ENCODE measurements around the gene N4BP2. TPM values are rescaled to one million over a fixed set of nuclear protein-coding genes. Genes with fewer than 3 reads are reported as not detected.

N4BP2 gene
- polyA plus RNA-seq, 1 of the 3 experiments (the other 2 are of a cell fraction) = 1.2 TPM

DNA sequence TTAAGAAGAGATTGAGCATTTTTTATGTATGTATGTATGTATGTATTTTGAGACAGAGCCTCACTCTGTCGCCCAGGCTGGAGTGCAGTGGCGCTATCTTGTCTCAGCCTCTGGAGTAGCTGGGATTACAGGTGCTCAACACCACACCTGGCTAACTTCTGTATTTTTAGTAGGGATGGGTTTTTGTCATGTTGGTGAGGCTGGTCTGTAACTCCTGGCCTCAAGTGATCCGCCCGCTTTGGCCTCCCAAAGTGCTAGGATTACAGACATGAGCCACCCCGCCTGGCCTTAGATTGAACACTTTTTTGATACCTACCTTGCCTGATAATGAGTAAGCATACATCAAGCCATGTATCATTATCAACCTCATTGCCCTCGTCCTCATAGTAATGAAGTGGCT is 2.7 kb downstream of the N4BP2 start (continued):
- no peak for TF ChIP-seq REST (IDR thresholded peaks at IDR 0.05; ENCODE audit: low read depth, low read length)

DNA sequence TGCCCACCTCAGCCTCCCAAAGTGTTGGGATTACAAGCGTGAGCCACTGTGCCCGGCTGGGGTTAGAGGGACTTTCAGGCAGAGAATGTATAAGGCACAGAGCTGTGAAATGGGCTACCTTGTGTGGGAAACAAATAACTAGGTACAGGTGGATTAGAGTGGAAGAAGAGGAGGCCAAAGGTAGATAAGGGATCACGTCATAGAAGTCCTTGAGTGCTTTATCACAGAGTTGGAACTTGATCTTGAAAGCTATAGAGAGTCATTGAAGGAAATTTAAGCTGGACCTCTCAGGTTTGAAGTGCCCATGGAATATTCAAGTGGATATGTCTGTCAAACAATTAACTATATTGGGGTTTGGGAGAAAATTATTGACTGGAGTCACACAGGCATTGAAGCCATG is 8.4 kb downstream of the N4BP2 start:
- Histone ChIP-seq H3K9ac (no peak overlapping the region), H3K79me2 (ENCODE audit: insufficient read depth) (peaks cover 21% of the 10 kb centered on the region), H3K27ac (ENCODE audit: low read depth in 2 of 2, low read length in 1 of 2) (no peak overlapping the region), H3K36me3 (replicated peaks in 1 of 2; ENCODE audit: control insufficient read depth in 1 of 2, insufficient read depth in 2 of 2, low read length in 1 of 2) (peaks cover 0 to 9% of the 10 kb centered on the region in 2 experiments), H4K20me1 (ENCODE audit: insufficient read depth) (no peaks in the 10 kb centered on the region), H3K27me3 (ENCODE audit: insufficient read depth) (no peaks in the 10 kb centered on the region), H3K9me2 (no peaks in the 10 kb centered on the region), H3K9me3 (no peaks in the 10 kb centered on the region), H2AFZ (ENCODE audit: low read depth) (no peak overlapping the region), H3F3A (replicated peaks; ENCODE audit: insufficient read depth) (no peaks in the 10 kb centered on the region), H3K4me3 (ENCODE audit: low read depth in 2 of 2, low read length in 1 of 2) (no peak overlapping the region), H3K4me2 (no peak overlapping the region), H3K4me1 (ENCODE audit: control insufficient read depth in 1 of 2, insufficient read depth in 2 of 2, low read depth in 1 of 2, low read length in 1 of 2) (no peaks in the 10 kb centered on the region)
- POLR2A ChIA-PET = no interaction called here
- 92% methylated on average over 3 of the region's 3 CpGs for WGBS (ENCODE audit: low lambda C conversion rate)
- TF ChIP-seq TCF12 (IDR thresholded peaks at IDR 0.05) = no peak
- TF ChIP-seq, protein P1, sequence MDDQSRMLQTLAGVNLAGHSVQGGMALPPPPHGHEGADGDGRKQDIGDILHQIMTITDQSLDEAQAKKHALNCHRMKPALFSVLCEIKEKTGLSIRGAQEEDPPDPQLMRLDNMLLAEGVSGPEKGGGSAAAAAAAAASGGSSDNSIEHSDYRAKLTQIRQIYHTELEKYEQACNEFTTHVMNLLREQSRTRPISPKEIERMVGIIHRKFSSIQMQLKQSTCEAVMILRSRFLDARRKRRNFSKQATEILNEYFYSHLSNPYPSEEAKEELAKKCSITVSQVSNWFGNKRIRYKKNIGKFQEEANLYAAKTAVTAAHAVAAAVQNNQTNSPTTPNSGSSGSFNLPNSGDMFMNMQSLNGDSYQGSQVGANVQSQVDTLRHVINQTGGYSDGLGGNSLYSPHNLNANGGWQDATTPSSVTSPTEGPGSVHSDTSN (IDR thresholded peaks at IDR 0.05) = no peak
- TF ChIP-seq EP300 (IDR thresholded peaks at IDR 0.05; ENCODE audit: borderline replicate concordance in 1 of 2, low read depth in 1 of 2, low read length in 1 of 2) = no peak
- no peak for TF ChIP-seq RAD21 (IDR thresholded peaks at IDR 0.05; ENCODE audit: low read length)
- no peak for TF ChIP-seq ZBTB33 (IDR thresholded peaks at IDR 0.05; ENCODE audit: borderline replicate concordance, low read depth)
- no peak for TF ChIP-seq SIN3A (IDR thresholded peaks at IDR 0.05; ENCODE audit: borderline replicate concordance, low read depth, low read length)
- TF ChIP-seq TAF1 (IDR thresholded peaks at IDR 0.05; ENCODE audit: borderline replicate concordance, low read depth, low read length) = no peak
- TF ChIP-seq, protein P2, sequence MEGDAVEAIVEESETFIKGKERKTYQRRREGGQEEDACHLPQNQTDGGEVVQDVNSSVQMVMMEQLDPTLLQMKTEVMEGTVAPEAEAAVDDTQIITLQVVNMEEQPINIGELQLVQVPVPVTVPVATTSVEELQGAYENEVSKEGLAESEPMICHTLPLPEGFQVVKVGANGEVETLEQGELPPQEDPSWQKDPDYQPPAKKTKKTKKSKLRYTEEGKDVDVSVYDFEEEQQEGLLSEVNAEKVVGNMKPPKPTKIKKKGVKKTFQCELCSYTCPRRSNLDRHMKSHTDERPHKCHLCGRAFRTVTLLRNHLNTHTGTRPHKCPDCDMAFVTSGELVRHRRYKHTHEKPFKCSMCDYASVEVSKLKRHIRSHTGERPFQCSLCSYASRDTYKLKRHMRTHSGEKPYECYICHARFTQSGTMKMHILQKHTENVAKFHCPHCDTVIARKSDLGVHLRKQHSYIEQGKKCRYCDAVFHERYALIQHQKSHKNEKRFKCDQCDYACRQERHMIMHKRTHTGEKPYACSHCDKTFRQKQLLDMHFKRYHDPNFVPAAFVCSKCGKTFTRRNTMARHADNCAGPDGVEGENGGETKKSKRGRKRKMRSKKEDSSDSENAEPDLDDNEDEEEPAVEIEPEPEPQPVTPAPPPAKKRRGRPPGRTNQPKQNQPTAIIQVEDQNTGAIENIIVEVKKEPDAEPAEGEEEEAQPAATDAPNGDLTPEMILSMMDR (IDR thresholded peaks at IDR 0.05) = no peak
- no peak for TF ChIP-seq ELF1 (IDR thresholded peaks at IDR 0.05)
- no peak for TF ChIP-seq SMC3 (IDR thresholded peaks at IDR 0.05; ENCODE audit: low read depth, low read length)
- no peak for TF ChIP-seq TEAD4 (IDR thresholded peaks at IDR 0.05; ENCODE audit: borderline replicate concordance, insufficient read depth)
- TF ChIP-seq EZH2phosphoT487 (IDR thresholded peaks at IDR 0.05; ENCODE audit: borderline replicate concordance, low read depth) = no peak
- TF ChIP-seq, protein P3, sequence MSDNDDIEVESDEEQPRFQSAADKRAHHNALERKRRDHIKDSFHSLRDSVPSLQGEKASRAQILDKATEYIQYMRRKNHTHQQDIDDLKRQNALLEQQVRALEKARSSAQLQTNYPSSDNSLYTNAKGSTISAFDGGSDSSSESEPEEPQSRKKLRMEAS (IDR thresholded peaks at IDR 0.05; ENCODE audit: low read depth) = no peak
- TF ChIP-seq MXI1 (IDR thresholded peaks at IDR 0.05; ENCODE audit: low read depth, low read length) = no peak
- TF ChIP-seq MEF2A (IDR thresholded peaks at IDR 0.05; ENCODE audit: borderline replicate concordance, low read depth) = no peak
- DNase-seq = no peak
- CTCF ChIA-PET = interaction anchor here (1.1 to 1.4 kb wide), 3 partner anchors 87 to 252 kb away, joined by 3 to 5 read pairs (median 4); no protein-coding TSS in a partner anchor

All from SK-N-SH (cell line).